Measurements from ENCODE around the gene ARNT2. TPM values are rescaled to one million over a fixed set of nuclear protein-coding genes. Genes with fewer than 3 reads are reported as not detected.

The ARNT2 gene
- total RNA-seq, 1 donor from 2014 or later: 2.1 TPM

- H3K4me3 ChIP-seq (ENCODE audit: low read length in 3 of 3): no peak overlapping the region
- H3K9ac ChIP-seq (ENCODE audit: low read depth in 1 of 3, low read length in 3 of 3): no peak overlapping the region
- no peak overlapping the region for H3K27ac ChIP-seq (ENCODE audit: low read depth, low read length)
- no peaks in the 10 kb centered on the region for H3K36me3 ChIP-seq (ENCODE audit: control insufficient read depth in 3 of 3, insufficient read depth in 3 of 3, low read length in 3 of 3)
- no peaks in the 10 kb centered on the region for H3K9me3 ChIP-seq (ENCODE audit: control insufficient read depth in 3 of 3, low read length in 3 of 3)
- H3K4me1 ChIP-seq (ENCODE audit: control insufficient read depth in 3 of 3, insufficient read depth in 3 of 3, low read length in 3 of 3): peaks cover 9 to 18% (median 16%) of the 10 kb centered on the region in 3 donors
- no peaks in the 10 kb centered on the region for H3K27me3 ChIP-seq (ENCODE audit: control insufficient read depth in 3 of 3, insufficient read depth in 3 of 3, low read length in 3 of 3)
These were observed 126.7 kb downstream of the ARNT2 start for GRCh38 chr15:80530737-80531365.

- Histone ChIP-seq H3K9ac (ENCODE audit: low read depth in 1 of 3, low read length in 3 of 3) (no peak overlapping the region), H3K4me3 (ENCODE audit: low read length in 3 of 3) (no peak overlapping the region), H3K36me3 (ENCODE audit: control insufficient read depth in 3 of 3, insufficient read depth in 3 of 3, low read length in 3 of 3) (no peaks in the 10 kb centered on the region), H3K27ac (ENCODE audit: low read depth, low read length) (no peak overlapping the region), H3K27me3 (ENCODE audit: control insufficient read depth in 3 of 3, insufficient read depth in 3 of 3, low read length in 3 of 3) (no peaks in the 10 kb centered on the region), H3K4me1 (ENCODE audit: control insufficient read depth in 3 of 3, insufficient read depth in 3 of 3, low read length in 3 of 3) (peaks cover 9 to 13% (median 11%) of the 10 kb centered on the region in 3 donors), H3K9me3 (ENCODE audit: control insufficient read depth in 3 of 3, low read length in 3 of 3) (no peaks in the 10 kb centered on the region)
These were observed 127.2 kb downstream of the ARNT2 start for GRCh38 chr15:80531388-80531787.

- H3K27me3 ChIP-seq (ENCODE audit: control insufficient read depth in 3 of 3, insufficient read depth in 3 of 3, low read length in 3 of 3): peaks cover 0 to 1% (median 0%) of the 10 kb centered on the region in 3 donors
- H3K36me3 ChIP-seq (ENCODE audit: control insufficient read depth in 3 of 3, insufficient read depth in 3 of 3, low read length in 3 of 3): no peaks in the 10 kb centered on the region
- H3K4me1 ChIP-seq (ENCODE audit: control insufficient read depth in 3 of 3, insufficient read depth in 3 of 3, low read length in 3 of 3): peaks cover 5 to 9% (median 7%) of the 10 kb centered on the region in 3 donors
- no peak overlapping the region for H3K4me3 ChIP-seq (ENCODE audit: low read length in 3 of 3)
- H3K9me3 ChIP-seq (ENCODE audit: control insufficient read depth in 3 of 3, low read length in 3 of 3): no peaks in the 10 kb centered on the region
- H3K9ac ChIP-seq (ENCODE audit: low read depth in 1 of 3, low read length in 3 of 3): no peak overlapping the region
- H3K27ac ChIP-seq (ENCODE audit: low read depth, low read length): no peak overlapping the region
These were observed 127.6 kb downstream of the ARNT2 start for GRCh38 chr15:80531796-80532195.

- no peak overlapping the region for H3K9ac ChIP-seq (ENCODE audit: low read depth in 1 of 3, low read length in 3 of 3)
- H3K27ac ChIP-seq (ENCODE audit: low read depth, low read length): no peak overlapping the region
- H3K36me3 ChIP-seq (ENCODE audit: control insufficient read depth in 3 of 3, insufficient read depth in 3 of 3, low read length in 3 of 3): no peaks in the 10 kb centered on the region
- no peaks in the 10 kb centered on the region for H3K4me1 ChIP-seq (ENCODE audit: control insufficient read depth in 3 of 3, insufficient read depth in 3 of 3, low read length in 3 of 3)
- H3K27me3 ChIP-seq (ENCODE audit: control insufficient read depth in 3 of 3, insufficient read depth in 3 of 3, low read length in 3 of 3): peaks cover 0 to 2% (median 0%) of the 10 kb centered on the region in 3 donors
- H3K4me3 ChIP-seq (ENCODE audit: low read length in 3 of 3): no peak overlapping the region
- H3K9me3 ChIP-seq (ENCODE audit: control insufficient read depth in 3 of 3, low read length in 3 of 3): no peaks in the 10 kb centered on the region
These were observed 129.7 kb downstream of the ARNT2 start for GRCh38 chr15:80533790-80534333.

- Histone ChIP-seq H3K9ac (ENCODE audit: low read depth in 1 of 3, low read length in 3 of 3) (no peak overlapping the region), H3K4me3 (ENCODE audit: low read length in 3 of 3) (no peak overlapping the region), H3K4me1 (ENCODE audit: control insufficient read depth in 3 of 3, insufficient read depth in 3 of 3, low read length in 3 of 3) (no peaks in the 10 kb centered on the region), H3K27ac (ENCODE audit: low read depth, low read length) (no peak overlapping the region), H3K27me3 (ENCODE audit: control insufficient read depth in 3 of 3, insufficient read depth in 3 of 3, low read length in 3 of 3) (peaks cover 0 to 2% (median 0%) of the 10 kb centered on the region in 3 donors), H3K36me3 (ENCODE audit: control insufficient read depth in 3 of 3, insufficient read depth in 3 of 3, low read length in 3 of 3) (no peaks in the 10 kb centered on the region), H3K9me3 (ENCODE audit: control insufficient read depth in 3 of 3, low read length in 3 of 3) (no peaks in the 10 kb centered on the region)
These were observed 132.0 kb downstream of the ARNT2 start for GRCh38 chr15:80536231-80536630.

GRCh38 chr15:80536716-80537115 lies 132.5 kb downstream of the ARNT2 start:
- no peaks in the 10 kb centered on the region for H3K36me3 ChIP-seq (ENCODE audit: control insufficient read depth in 3 of 3, insufficient read depth in 3 of 3, low read length in 3 of 3)
- no peaks in the 10 kb centered on the region for H3K4me1 ChIP-seq (ENCODE audit: control insufficient read depth in 3 of 3, insufficient read depth in 3 of 3, low read length in 3 of 3)
- no peak overlapping the region for H3K4me3 ChIP-seq (ENCODE audit: low read length in 3 of 3)
- H3K27ac ChIP-seq (ENCODE audit: low read depth, low read length): no peak overlapping the region
- no peak overlapping the region for H3K9ac ChIP-seq (ENCODE audit: low read depth in 1 of 3, low read length in 3 of 3)
- H3K9me3 ChIP-seq (ENCODE audit: control insufficient read depth in 3 of 3, low read length in 3 of 3): no peaks in the 10 kb centered on the region
- peaks cover 0 to 2% (median 0%) of the 10 kb centered on the region in 3 donors for H3K27me3 ChIP-seq (ENCODE audit: control insufficient read depth in 3 of 3, insufficient read depth in 3 of 3, low read length in 3 of 3)

GRCh38 chr15:80545078-80545477 lies 140.9 kb downstream of the ARNT2 start:
- Histone ChIP-seq H3K4me1 (ENCODE audit: control insufficient read depth in 3 of 3, insufficient read depth in 3 of 3, low read length in 3 of 3) (no peaks in the 10 kb centered on the region), H3K27ac (ENCODE audit: low read depth, low read length) (no peak overlapping the region), H3K27me3 (ENCODE audit: control insufficient read depth in 3 of 3, insufficient read depth in 3 of 3, low read length in 3 of 3) (no peaks in the 10 kb centered on the region), H3K4me3 (ENCODE audit: low read length in 3 of 3) (no peak overlapping the region), H3K9ac (ENCODE audit: low read depth in 1 of 3, low read length in 3 of 3) (no peak overlapping the region), H3K9me3 (ENCODE audit: control insufficient read depth in 3 of 3, low read length in 3 of 3) (no peaks in the 10 kb centered on the region), H3K36me3 (ENCODE audit: control insufficient read depth in 3 of 3, insufficient read depth in 3 of 3, low read length in 3 of 3) (no peaks in the 10 kb centered on the region)

- Histone ChIP-seq H3K27ac (ENCODE audit: low read depth, low read length) (no peak overlapping the region), H3K4me1 (ENCODE audit: control insufficient read depth in 3 of 3, insufficient read depth in 3 of 3, low read length in 3 of 3) (no peaks in the 10 kb centered on the region), H3K36me3 (ENCODE audit: control insufficient read depth in 3 of 3, insufficient read depth in 3 of 3, low read length in 3 of 3) (no peaks in the 10 kb centered on the region), H3K9ac (ENCODE audit: low read depth in 1 of 3, low read length in 3 of 3) (no peak overlapping the region), H3K9me3 (ENCODE audit: control insufficient read depth in 3 of 3, low read length in 3 of 3) (no peaks in the 10 kb centered on the region), H3K4me3 (ENCODE audit: low read length in 3 of 3) (no peak overlapping the region), H3K27me3 (ENCODE audit: control insufficient read depth in 3 of 3, insufficient read depth in 3 of 3, low read length in 3 of 3) (no peaks in the 10 kb centered on the region)
These were observed 143.1 kb downstream of the ARNT2 start for GRCh38 chr15:80547264-80547663.

- H3K27me3 ChIP-seq (ENCODE audit: control insufficient read depth in 3 of 3, insufficient read depth in 3 of 3, low read length in 3 of 3): no peaks in the 10 kb centered on the region
- H3K9ac ChIP-seq (ENCODE audit: low read depth in 1 of 3, low read length in 3 of 3): no peak overlapping the region
- H3K4me3 ChIP-seq (ENCODE audit: low read length in 3 of 3): no peak overlapping the region
- H3K4me1 ChIP-seq (ENCODE audit: control insufficient read depth in 3 of 3, insufficient read depth in 3 of 3, low read length in 3 of 3): no peaks in the 10 kb centered on the region
- H3K36me3 ChIP-seq (ENCODE audit: control insufficient read depth in 3 of 3, insufficient read depth in 3 of 3, low read length in 3 of 3): no peaks in the 10 kb centered on the region
- no peak overlapping the region for H3K27ac ChIP-seq (ENCODE audit: low read depth, low read length)
- H3K9me3 ChIP-seq (ENCODE audit: control insufficient read depth in 3 of 3, low read length in 3 of 3): no peaks in the 10 kb centered on the region
These were observed 145.0 kb downstream of the ARNT2 start for GRCh38 chr15:80549191-80549590.

- no peak overlapping the region for H3K4me3 ChIP-seq (ENCODE audit: low read length in 3 of 3)
- H3K36me3 ChIP-seq (ENCODE audit: control insufficient read depth in 3 of 3, insufficient read depth in 3 of 3, low read length in 3 of 3): no peaks in the 10 kb centered on the region
- no peak overlapping the region for H3K9ac ChIP-seq (ENCODE audit: low read depth in 1 of 3, low read length in 3 of 3)
- no peak overlapping the region for H3K27ac ChIP-seq (ENCODE audit: low read depth, low read length)
- no peaks in the 10 kb centered on the region for H3K4me1 ChIP-seq (ENCODE audit: control insufficient read depth in 3 of 3, insufficient read depth in 3 of 3, low read length in 3 of 3)
- no peaks in the 10 kb centered on the region for H3K27me3 ChIP-seq (ENCODE audit: control insufficient read depth in 3 of 3, insufficient read depth in 3 of 3, low read length in 3 of 3)
- H3K9me3 ChIP-seq (ENCODE audit: control insufficient read depth in 3 of 3, low read length in 3 of 3): no peaks in the 10 kb centered on the region
These were observed 145.5 kb downstream of the ARNT2 start for GRCh38 chr15:80549654-80550053.

All from skeletal muscle tissue (tissue), 4 donors.